Caco-2 (cell line): ENCODE measurements around the gene PTPRN2. TPM values are rescaled to one million over a fixed set of nuclear protein-coding genes. Genes with fewer than 3 reads are reported as not detected.

Experiments
- BruUV-seq: library from RNA; stranded (reverse); fragments of 400-500 nt; replicated peaks from 2 replicates; lab custom pipeline; 2021; lab: Mats Ljungman, UMichigan
- CTCF ChIA-PET: fragments of 300-600 bp; sonication (Branson Sonifier 250); formaldehyde crosslinking; loops from one replicate; lab custom pipeline; 2022; ENCODE audit warnings: antibody characterized with exemption; lab: Charles Lee
- POLR2A ChIA-PET: fragments of 300-600 bp; sonication (Branson Sonifier 250); formaldehyde crosslinking; loops from one replicate; lab custom pipeline; 2022; ENCODE audit warnings: antibody characterized with exemption; lab: Charles Lee
- DNase-seq, 2 experiments: peaks; one replicate each; pipeline versions ENCODE4 v3.0.0 to v3.0.0-alpha.2; 2020 to 2022
- H3K27me3 ChIP-seq: replicated peaks from 2 replicates; pipeline ENCODE4 v1.6.0; 2011; ENCODE audit warnings: low read length; ENCODE audit not compliant: control insufficient read depth, insufficient read depth
- H3K36me3 ChIP-seq: 2 replicates; pipeline ENCODE4 v1.5.1; 2011; ENCODE audit warnings: low read length; ENCODE audit not compliant: control insufficient read depth, insufficient read depth
- H3K4me1 ChIP-seq: fragments of 250-450 bp; sonication (Bioruptor Pico); 2 replicates; pipeline ENCODE4 v1.5.1; 2020; ENCODE audit warnings: mild to moderate bottlenecking
- H3K4me3 ChIP-seq: 2 replicates; pipeline ENCODE4 v1.5.1; 2011; ENCODE audit warnings: low read depth, mild to moderate bottlenecking, control low read depth, low read length
- H3K9me3 ChIP-seq: fragments of 250-450 bp; sonication (Bioruptor Pico); 2 replicates; pipeline ENCODE4 v1.5.1; 2020; ENCODE audit warnings: mild to moderate bottlenecking, moderate library complexity
- H3K27ac Mint-ChIP-seq: one replicate; pipeline ENCODE4 v1.8.0; 2022; ENCODE audit warnings: mixed read lengths; ENCODE audit not compliant: unreplicated experiment
- H3K27me3 Mint-ChIP-seq: one replicate; pipeline ENCODE4 v1.8.0; 2022; ENCODE audit warnings: mixed read lengths; ENCODE audit not compliant: insufficient read depth, unreplicated experiment
- H3K36me3 Mint-ChIP-seq: one replicate; pipeline ENCODE4 v1.8.0; 2022; ENCODE audit warnings: mild to moderate bottlenecking, mixed read lengths; ENCODE audit not compliant: insufficient read depth, unreplicated experiment
- H3K4me1 Mint-ChIP-seq: one replicate; pipeline ENCODE4 v1.8.0; 2022; ENCODE audit warnings: low read depth, mixed read lengths; ENCODE audit not compliant: unreplicated experiment
- H3K4me3 Mint-ChIP-seq: one replicate; pipeline ENCODE4 v1.8.0; 2022; ENCODE audit warnings: mild to moderate bottlenecking, moderate library complexity, mixed read lengths; ENCODE audit not compliant: unreplicated experiment
- H3K9me3 Mint-ChIP-seq: one replicate; pipeline ENCODE4 v1.8.0; 2022; ENCODE audit warnings: mixed read lengths; ENCODE audit not compliant: unreplicated experiment
- CTCF ChIP-seq, 2 experiments: fragments of 200-600 bp in 1 of 2; IDR thresholded peaks; 1 replicate in 1 of 2; 2 replicates in 1 of 2; pipeline versions ENCODE4 v1.5.1 to v1.8.0; 2011 to 2022; ENCODE audit warnings: antibody characterized with exemption in 1 of 2, control low read depth in 1 of 2, inconsistent platforms in 1 of 2, low read depth in 1 of 2, low read length in 1 of 2, mild to moderate bottlenecking in 1 of 2, moderate library complexity in 1 of 2; ENCODE audit not compliant: insufficient read depth in 1 of 2, severe bottlenecking in 1 of 2, unreplicated experiment in 1 of 2
- intact Hi-C: fragments of 100-400 bp; cut with micrococcal nuclease; formaldehyde crosslinking; loops from one replicate; pipeline ENCODE4 v1.10.0; 2022; ENCODE audit not compliant: unreplicated experiment
- total RNA-seq: library from RNA; stranded (reverse); gene quantifications from 2 replicates; pipeline ENCODE4 v1.2.3, GENCODE V29; 2022

The PTPRN2 gene
- total RNA-seq, 1 experiment from 2014 or later = 1.4 TPM

- H3K36me3 ChIP-seq = no peaks in the 10 kb centered on the region
- no peak overlapping the region for H3K4me3 ChIP-seq
- no peaks in the 10 kb centered on the region for H3K27me3 ChIP-seq
- Mint-ChIP-seq H3K27me3 (peaks cover 13% of the 10 kb centered on the region), H3K27ac (no peak overlapping the region), H3K4me3 (no peak overlapping the region), H3K4me1 (no peaks in the 10 kb centered on the region), H3K9me3 (no peaks in the 10 kb centered on the region), H3K36me3 (no peaks in the 10 kb centered on the region)
- peak in 1 of 2 experiments; percentile 15 for DNase-seq
- ChIA-PET CTCF (no interaction called here), POLR2A (no interaction called here)
- H3K4me1 ChIP-seq = no peaks in the 10 kb centered on the region
- no TSS peak for BruUV-seq
- no peak for TF ChIP-seq CTCF (IDR thresholded peaks at IDR 0.05; ENCODE audit: insufficient read depth in 1 of 2, low read depth in 1 of 2, low read length in 1 of 2, severe bottlenecking in 1 of 2, unreplicated experiment in 1 of 2)
- intact Hi-C loops = no loop called here
- H3K9me3 ChIP-seq = no peaks in the 10 kb centered on the region
Measured at GRCh38 chr7:157630301-157630853, 957.2 kb downstream of the PTPRN2 start.

DNA sequence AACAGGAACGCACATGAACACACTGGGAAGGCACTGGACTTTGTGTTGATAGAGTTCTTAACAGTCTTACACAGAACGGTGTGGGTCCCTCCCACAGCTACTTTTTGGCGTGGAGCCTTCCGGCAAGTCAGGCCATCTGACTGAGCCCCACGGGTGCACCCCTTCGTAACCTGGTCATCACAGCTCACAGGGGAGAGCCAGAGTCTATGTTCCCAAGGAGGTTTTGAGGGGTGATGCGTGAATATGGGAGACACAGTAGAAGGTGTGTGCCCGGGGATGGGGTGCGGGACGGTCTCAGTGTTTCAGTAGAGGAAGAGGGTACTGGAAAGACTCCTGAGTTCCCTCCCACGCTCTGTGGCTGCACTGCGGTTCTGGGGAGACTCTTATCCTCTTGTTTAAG, 959.2 kb downstream of the PTPRN2 start:
- TF ChIP-seq CTCF (IDR thresholded peaks at IDR 0.05; ENCODE audit: insufficient read depth in 1 of 2, low read depth in 1 of 2, low read length in 1 of 2, severe bottlenecking in 1 of 2, unreplicated experiment in 1 of 2) = no peak
- Histone ChIP-seq H3K4me1 (no peaks in the 10 kb centered on the region), H3K4me3 (no peak overlapping the region), H3K27me3 (no peaks in the 10 kb centered on the region), H3K9me3 (no peaks in the 10 kb centered on the region), H3K36me3 (no peaks in the 10 kb centered on the region)
- no peaks in the 10 kb centered on the region for H3K9me3 Mint-ChIP-seq
- POLR2A ChIA-PET = no interaction called here
- no TSS peak for BruUV-seq
- no peaks in the 10 kb centered on the region for H3K4me1 Mint-ChIP-seq
- H3K36me3 Mint-ChIP-seq = no peaks in the 10 kb centered on the region
- H3K27me3 Mint-ChIP-seq = peaks cover 16% of the 10 kb centered on the region
- CTCF ChIA-PET = no interaction called here
- DNase-seq = no peak
- no peak overlapping the region for H3K27ac Mint-ChIP-seq
- intact Hi-C loops = no loop called here
- no peak overlapping the region for H3K4me3 Mint-ChIP-seq

DNA sequence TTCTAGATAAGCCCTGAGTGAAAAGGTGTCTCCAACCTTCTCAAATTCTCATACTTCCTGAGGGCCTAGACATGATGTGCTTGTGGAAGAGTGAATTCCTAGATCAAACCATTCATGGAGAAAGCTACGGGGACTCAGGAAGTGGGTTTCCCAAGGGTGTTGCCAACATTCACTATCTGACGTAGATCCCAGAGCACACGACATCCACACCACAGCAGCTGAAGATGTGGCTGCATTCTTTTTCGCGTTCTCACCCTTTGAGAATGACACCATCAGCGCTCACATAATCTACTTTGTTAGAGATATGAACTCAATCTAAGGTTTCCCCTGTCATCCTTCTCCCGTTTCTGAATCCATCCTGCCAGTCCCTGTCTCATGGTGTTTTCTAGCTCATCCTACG, 960.0 kb downstream of the PTPRN2 start:
- intact Hi-C loops = no loop called here
- Mint-ChIP-seq H3K4me1 (no peaks in the 10 kb centered on the region), H3K27me3 (peaks cover 13% of the 10 kb centered on the region), H3K27ac (no peak overlapping the region), H3K9me3 (no peaks in the 10 kb centered on the region), H3K4me3 (no peak overlapping the region), H3K36me3 (no peaks in the 10 kb centered on the region)
- H3K4me3 ChIP-seq = no peak overlapping the region
- no peak for TF ChIP-seq CTCF (IDR thresholded peaks at IDR 0.05; ENCODE audit: insufficient read depth in 1 of 2, low read depth in 1 of 2, low read length in 1 of 2, severe bottlenecking in 1 of 2, unreplicated experiment in 1 of 2)
- CTCF ChIA-PET = no interaction called here
- BruUV-seq = no TSS peak
- no peaks in the 10 kb centered on the region for H3K4me1 ChIP-seq
- POLR2A ChIA-PET = no interaction called here
- H3K27me3 ChIP-seq = no peaks in the 10 kb centered on the region
- no peaks in the 10 kb centered on the region for H3K9me3 ChIP-seq
- no peak for DNase-seq
- no peaks in the 10 kb centered on the region for H3K36me3 ChIP-seq
